Naive thymus-derived CD4-positive, alpha-beta T cell (primary cell): Measurements from ENCODE around the gene DHCR24. TPM values are rescaled to one million over a fixed set of nuclear protein-coding genes. Genes with fewer than 3 reads are reported as not detected.
A peak's percentile ranks its signal among the peaks of the same experiment; 100 is the strongest.

Experiments
- ATAC-seq: fragments of 150-1000 bp; cut with Tn5 transposase; 2 replicates; pipeline ENCODE4 v1.10.0; 2021; ENCODE audit warnings: mild to moderate bottlenecking, moderate library complexity
- CTCF ChIA-PET: fragments of 350-600 bp; sonication (Branson Sonifier 250); formaldehyde crosslinking; loops from one replicate; lab custom pipeline; 2021; ENCODE audit warnings: antibody characterized with exemption; lab: Charles Lee
- POLR2A ChIA-PET: fragments of 350-600 bp; sonication (Branson Sonifier 250); formaldehyde crosslinking; loops from one replicate; lab custom pipeline; 2021; ENCODE audit warnings: antibody characterized with exemption, inconsistent platforms; lab: Charles Lee
- DNase-seq, 9 donors: peaks; one replicate each; pipeline versions ENCODE4 v3.0.0 to v3.0.0-alpha.2; 2020 to 2022; ENCODE audit warnings: mixed read lengths in 1 of 9
- H3K27ac ChIP-seq: one replicate; pipeline ENCODE4 v1.7.0; 2013; ENCODE audit warnings: mild to moderate bottlenecking, low read depth, low read length, moderate library complexity
- H3K27me3 ChIP-seq, 2 donors: one replicate each; pipeline ENCODE4 v1.7.0; 2013; ENCODE audit warnings: low read length in 2 of 2, mild to moderate bottlenecking in 2 of 2, moderate library complexity in 2 of 2; ENCODE audit not compliant: control insufficient read depth in 2 of 2, insufficient read depth in 2 of 2
- H3K36me3 ChIP-seq, 3 experiments: 1 replicate in 2 of 3; 2 replicates in 1 of 3; pipeline ENCODE4 v1.7.0; 2013; ENCODE audit warnings: low read length in 3 of 3, mild to moderate bottlenecking in 3 of 3, moderate library complexity in 1 of 3; ENCODE audit not compliant: insufficient read depth in 3 of 3, control insufficient read depth in 2 of 3
- H3K4me1 ChIP-seq, 2 donors: one replicate each; pipeline ENCODE4 v1.7.0; 2013; ENCODE audit warnings: low read length in 2 of 2, mild to moderate bottlenecking in 2 of 2, moderate library complexity in 1 of 2; ENCODE audit not compliant: control insufficient read depth in 2 of 2, insufficient read depth in 2 of 2
- H3K4me3 ChIP-seq: 2 replicates; pipeline ENCODE4 v1.7.0; 2013; ENCODE audit warnings: mild to moderate bottlenecking, low read length
- H3K9me3 ChIP-seq, 3 experiments: 1 replicate in 2 of 3; 2 replicates in 1 of 3; pipeline ENCODE4 v1.7.0; 2013; ENCODE audit warnings: low read length in 3 of 3; ENCODE audit not compliant: control insufficient read depth in 2 of 3
- H3K27ac Mint-ChIP-seq, 9 donors: one replicate each; pipeline ENCODE4 v1.8.0; 2020 to 2022; ENCODE audit warnings: mixed read lengths in 9 of 9, mild to moderate bottlenecking in 8 of 9, moderate library complexity in 5 of 9, inconsistent platforms in 2 of 9
- H3K27me3 Mint-ChIP-seq, 5 donors: one replicate each; pipeline ENCODE4 v1.8.0; 2021 to 2022; ENCODE audit warnings: mixed read lengths in 5 of 5, mild to moderate bottlenecking in 1 of 5
- H3K36me3 Mint-ChIP-seq, 5 donors: one replicate each; pipeline ENCODE4 v1.8.0; 2020 to 2022; ENCODE audit warnings: mixed read lengths in 5 of 5, mild to moderate bottlenecking in 3 of 5, inconsistent platforms in 1 of 5
- H3K4me1 Mint-ChIP-seq, 7 donors: one replicate each; pipeline ENCODE4 v1.8.0; 2020 to 2022; ENCODE audit warnings: mixed read lengths in 7 of 7, mild to moderate bottlenecking in 3 of 7, inconsistent platforms in 1 of 7
- H3K4me3 Mint-ChIP-seq, 10 donors: one replicate each; pipeline ENCODE4 v1.8.0; 2020 to 2022; ENCODE audit warnings: mild to moderate bottlenecking in 10 of 10, mixed read lengths in 10 of 10, moderate library complexity in 6 of 10, inconsistent platforms in 2 of 10
- H3K9me3 Mint-ChIP-seq, 11 donors: one replicate each; pipeline ENCODE4 v1.8.0; 2020 to 2022; ENCODE audit warnings: mixed read lengths in 11 of 11, mild to moderate bottlenecking in 4 of 11, inconsistent platforms in 1 of 11, moderate library complexity in 1 of 11
- intact Hi-C, 2 donors: fragments of 100-400 bp; cut with micrococcal nuclease; formaldehyde crosslinking; loops; one replicate each; pipeline ENCODE4 v1.15.1; 2023
- polyA plus RNA-seq, 2 donors: library from polyadenylated mRNA; unstranded; fragments of 300-500 nt; fragmentation: Illumina TruSeq; gene quantifications; one replicate each; pipeline ENCODE4 v1.2.3, GENCODE V29; 2021
- total RNA-seq, 6 experiments: library from RNA in 5 of 6; stranded (reverse) in 5 of 6; gene quantifications; 1 replicate in 5 of 6; 2 replicates in 1 of 6; pipeline ENCODE4 v1.2.3 and lab custom pipeline; 2021 to 2026

The DHCR24 gene
- total and polyA plus RNA-seq, 7 experiments from 2014 or later: 2.7 to 103 (median 8.3) TPM

- Histone ChIP-seq H3K36me3 (peaks cover 0 to 37% (median 0%) of the 10 kb centered on the region in 3 experiments), H3K4me3 (no peak overlapping the region), H3K27ac (no peak overlapping the region), H3K4me1 (no peaks in the 10 kb centered on the region), H3K9me3 (no peaks in the 10 kb centered on the region), H3K27me3 (no peaks in the 10 kb centered on the region)
- POLR2A ChIA-PET: no interaction called here
- CTCF ChIA-PET: no interaction called here
- Mint-ChIP-seq H3K27me3 (no peaks in the 10 kb centered on the region), H3K36me3 (peaks cover 0 to 37% (median 15%) of the 10 kb centered on the region in 5 donors), H3K9me3 (no peaks in the 10 kb centered on the region), H3K4me1 (peaks cover 0 to 2% (median 0%) of the 10 kb centered on the region in 7 donors), H3K4me3 (no peak overlapping the region), H3K27ac (no peak overlapping the region)
- ATAC-seq (no peak), DNase-seq (no peak)
- intact Hi-C loops: no loop called here
Observed at GRCh38 chr1:54869173-54869851, 17.7 kb downstream of the DHCR24 start.

- H3K27me3 ChIP-seq: no peaks in the 10 kb centered on the region
- Mint-ChIP-seq H3K36me3 (peaks cover 4 to 37% (median 15%) of the 10 kb centered on the region in 5 donors), H3K27me3 (no peaks in the 10 kb centered on the region), H3K27ac (no peak overlapping the region), H3K9me3 (no peaks in the 10 kb centered on the region), H3K4me1 (peaks cover 0 to 4% (median 0%) of the 10 kb centered on the region in 7 donors), H3K4me3 (no peak overlapping the region)
- no peak overlapping the region for H3K27ac ChIP-seq
- H3K4me1 ChIP-seq: no peaks in the 10 kb centered on the region
- peaks cover 0 to 31% (median 0%) of the 10 kb centered on the region in 3 experiments for H3K36me3 ChIP-seq
- CTCF ChIA-PET: no interaction called here
- POLR2A ChIA-PET: no interaction called here
- no peak overlapping the region for H3K4me3 ChIP-seq
- DNase-seq: no peak
- no peaks in the 10 kb centered on the region for H3K9me3 ChIP-seq
- intact Hi-C loops: no loop called here
- no peak for ATAC-seq
Observed at GRCh38 chr1:54867717-54868057, 19.3 kb downstream of the DHCR24 start.

- Histone ChIP-seq H3K9me3 (no peaks in the 10 kb centered on the region), H3K27ac (no peak overlapping the region), H3K4me1 (no peaks in the 10 kb centered on the region), H3K4me3 (no peak overlapping the region), H3K27me3 (no peaks in the 10 kb centered on the region), H3K36me3 (peaks cover 0 to 25% (median 0%) of the 10 kb centered on the region in 3 experiments)
- H3K27ac Mint-ChIP-seq: no peak overlapping the region
- H3K4me3 Mint-ChIP-seq: no peak overlapping the region
- peaks cover 0 to 4% (median 0%) of the 10 kb centered on the region in 7 donors for H3K4me1 Mint-ChIP-seq
- ChIA-PET CTCF (no interaction called here), POLR2A (no interaction called here)
- H3K27me3 Mint-ChIP-seq: no peaks in the 10 kb centered on the region
- no peak for ATAC-seq
- H3K36me3 Mint-ChIP-seq: peaks cover 4 to 35% (median 20%) of the 10 kb centered on the region in 5 donors
- intact Hi-C loops: no loop called here
- no peaks in the 10 kb centered on the region for H3K9me3 Mint-ChIP-seq
- no peak for DNase-seq
Observed at GRCh38 chr1:54866801-54867716, 19.9 kb downstream of the DHCR24 start.

GRCh38 chr1:54865238-54866073 is 21.5 kb downstream of the DHCR24 start:
- intact Hi-C loops: no loop called here
- no peaks in the 10 kb centered on the region for H3K27me3 Mint-ChIP-seq
- peaks cover 0 to 23% (median 0%) of the 10 kb centered on the region in 3 experiments for H3K36me3 ChIP-seq

GRCh38 chr1:54864460-54865208 is 22.4 kb downstream of the DHCR24 start:
- Histone ChIP-seq H3K36me3 (peaks cover 0 to 21% (median 0%) of the 10 kb centered on the region in 3 experiments), H3K27me3 (no peaks in the 10 kb centered on the region), H3K27ac (no peak overlapping the region), H3K9me3 (no peaks in the 10 kb centered on the region), H3K4me3 (no peak overlapping the region), H3K4me1 (no peaks in the 10 kb centered on the region)
- Mint-ChIP-seq H3K9me3 (no peaks in the 10 kb centered on the region), H3K36me3 (peaks cover 4 to 42% (median 27%) of the 10 kb centered on the region in 5 donors), H3K4me3 (no peak overlapping the region), H3K4me1 (peaks cover 0 to 13% (median 0%) of the 10 kb centered on the region in 7 donors), H3K27ac (no peak overlapping the region), H3K27me3 (no peaks in the 10 kb centered on the region)
- DNase-seq (no peak), ATAC-seq (peak; percentile 25)
- POLR2A ChIA-PET: no interaction called here
- intact Hi-C loops: no loop called here
- CTCF ChIA-PET: no interaction called here

More at GRCh38 chr1:54865238-54866073, 21.5 kb downstream of the DHCR24 start:
- no peaks in the 10 kb centered on the region for H3K9me3 Mint-ChIP-seq
- no peak for DNase-seq
- peaks cover 4 to 37% (median 20%) of the 10 kb centered on the region in 5 donors for H3K36me3 Mint-ChIP-seq
- H3K4me1 ChIP-seq: no peaks in the 10 kb centered on the region
- H3K4me3 Mint-ChIP-seq: no peak overlapping the region
- peaks cover 0 to 7% (median 0%) of the 10 kb centered on the region in 7 donors for H3K4me1 Mint-ChIP-seq
- no peak overlapping the region for H3K27ac ChIP-seq
- no peak for ATAC-seq
- no peak overlapping the region for H3K4me3 ChIP-seq
- CTCF ChIA-PET: no interaction called here
- no peaks in the 10 kb centered on the region for H3K9me3 ChIP-seq
- no peak overlapping the region for H3K27ac Mint-ChIP-seq
- POLR2A ChIA-PET: no interaction called here
- no peaks in the 10 kb centered on the region for H3K27me3 ChIP-seq

- no peaks in the 10 kb centered on the region for H3K4me1 ChIP-seq
- peaks cover 0 to 21% (median 0%) of the 10 kb centered on the region in 3 experiments for H3K36me3 ChIP-seq
- ATAC-seq (no peak), DNase-seq (no peak)
- no peaks in the 10 kb centered on the region for H3K9me3 ChIP-seq
- CTCF ChIA-PET: no interaction called here
- H3K27ac Mint-ChIP-seq: no peak overlapping the region
- no peaks in the 10 kb centered on the region for H3K9me3 Mint-ChIP-seq
- no peaks in the 10 kb centered on the region for H3K27me3 Mint-ChIP-seq
- H3K4me3 ChIP-seq: no peak overlapping the region
- peaks cover 4 to 42% (median 24%) of the 10 kb centered on the region in 5 donors for H3K36me3 Mint-ChIP-seq
- H3K4me1 Mint-ChIP-seq: peaks cover 0 to 13% (median 0%) of the 10 kb centered on the region in 7 donors
- no peak overlapping the region for H3K4me3 Mint-ChIP-seq
- intact Hi-C loops: no loop called here
- H3K27me3 ChIP-seq: no peaks in the 10 kb centered on the region
- POLR2A ChIA-PET: no interaction called here
- no peak overlapping the region for H3K27ac ChIP-seq
Observed at GRCh38 chr1:54863267-54863665, 23.7 kb downstream of the DHCR24 start.
